RPMI8226 (cell line): Measurements from ENCODE around the gene REV1.
"Not testable (repeated sequence)": the region's sequence is repeated elsewhere in the genome, so short reads cannot be mapped to it uniquely, and the experiment has no call there.

Source experiments
- DNase-seq: peaks from one replicate; pipeline ENCODE4 v3.0.0-alpha.2; 2015

Gene REV1

DNA sequence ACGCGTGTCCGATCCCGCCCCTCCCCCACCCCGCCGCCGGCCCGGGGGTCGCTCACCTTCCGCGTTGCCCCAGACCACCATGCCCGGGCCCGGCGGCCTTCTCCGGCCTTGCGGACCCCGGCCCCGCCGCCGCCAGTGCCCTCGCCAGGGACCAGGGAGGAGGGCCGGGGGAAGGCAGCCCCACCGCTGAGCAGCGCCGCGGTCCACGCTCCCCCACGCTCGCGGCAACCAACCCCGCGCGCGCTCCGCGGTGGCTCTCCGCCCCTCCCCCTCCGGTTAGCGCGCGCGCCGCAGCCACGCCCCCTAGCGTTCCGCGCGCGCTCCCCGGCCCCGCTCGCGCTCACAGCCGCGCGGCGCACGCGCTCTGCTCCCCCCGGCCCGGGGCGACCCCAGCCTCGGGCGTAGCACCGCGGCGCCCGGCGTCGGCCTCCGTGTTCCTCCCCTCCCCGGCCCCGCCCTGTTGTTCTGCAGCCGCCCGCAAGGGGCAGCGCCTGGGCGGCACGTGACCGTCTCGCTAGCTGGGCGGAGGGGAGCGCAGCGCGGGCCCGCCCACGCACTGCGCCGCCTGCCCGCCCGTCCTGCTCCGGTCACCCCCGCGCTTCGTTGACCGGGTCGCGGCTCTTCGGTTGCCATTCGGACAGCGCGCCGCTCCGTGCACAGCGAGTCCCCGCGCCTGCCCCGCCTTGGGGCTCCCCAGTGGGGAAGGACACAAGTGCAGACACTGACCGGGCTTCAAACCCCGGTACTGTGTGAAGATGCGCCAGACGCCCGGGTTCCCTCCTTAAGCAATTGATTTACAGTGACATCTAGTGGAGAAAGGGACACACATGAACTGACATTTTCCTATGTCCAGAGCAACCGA is at the start of gene REV1:
Gene REV1, minus strand, starts transcription at position 257 of the 862 bp plus-strand sequence. CDS start 25,042 bp downstream, outside the sequence.
- peak; percentile 94 for DNase-seq

DNA sequence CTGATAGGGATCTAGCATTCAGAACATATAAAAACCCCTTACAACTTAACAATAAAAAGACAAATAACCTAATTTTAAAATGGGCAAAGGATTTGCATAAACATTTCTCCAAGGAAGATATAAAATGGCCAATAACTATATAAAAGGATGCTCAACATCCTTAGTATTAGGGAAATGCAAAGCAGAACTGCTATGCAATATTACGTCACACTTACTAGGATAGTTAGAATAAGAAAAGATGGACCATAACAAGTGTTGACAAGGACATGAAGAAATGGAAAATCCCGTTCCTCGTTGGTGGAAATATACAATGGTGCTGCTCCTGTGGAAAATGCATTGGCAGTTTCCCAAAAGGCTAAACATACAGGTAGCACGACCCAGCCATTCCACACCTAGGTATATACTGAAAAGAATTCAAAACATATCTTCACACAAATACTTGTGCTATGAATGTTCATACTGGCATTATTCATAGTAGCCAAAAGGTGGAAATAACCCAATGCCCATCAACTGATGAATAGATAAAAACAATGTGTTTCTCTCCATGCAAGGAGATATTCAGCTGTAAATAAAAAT is 48.2 kb upstream of the REV1 start:
- DNase-seq = no peak

DNA sequence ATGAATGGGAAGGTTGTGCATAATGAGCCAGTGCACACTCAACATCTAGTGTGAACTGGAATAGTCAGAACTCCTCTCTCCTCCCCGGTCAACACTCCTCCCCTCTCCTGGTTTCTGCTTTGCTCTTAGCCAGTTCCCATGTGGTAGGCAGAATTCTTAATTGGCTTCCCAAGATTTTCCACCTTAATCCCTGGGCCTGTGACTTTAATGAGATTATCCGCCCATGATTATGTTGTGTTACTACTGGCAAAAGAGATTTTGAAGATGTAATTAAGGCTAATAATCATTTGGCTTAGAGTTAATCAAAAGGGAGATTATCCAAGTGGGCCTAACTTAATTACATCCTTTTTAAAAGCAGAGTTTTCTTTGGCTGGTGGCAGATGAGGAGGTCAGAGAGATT is 34.2 kb upstream of the REV1 start:
- DNase-seq = no peak

DNA sequence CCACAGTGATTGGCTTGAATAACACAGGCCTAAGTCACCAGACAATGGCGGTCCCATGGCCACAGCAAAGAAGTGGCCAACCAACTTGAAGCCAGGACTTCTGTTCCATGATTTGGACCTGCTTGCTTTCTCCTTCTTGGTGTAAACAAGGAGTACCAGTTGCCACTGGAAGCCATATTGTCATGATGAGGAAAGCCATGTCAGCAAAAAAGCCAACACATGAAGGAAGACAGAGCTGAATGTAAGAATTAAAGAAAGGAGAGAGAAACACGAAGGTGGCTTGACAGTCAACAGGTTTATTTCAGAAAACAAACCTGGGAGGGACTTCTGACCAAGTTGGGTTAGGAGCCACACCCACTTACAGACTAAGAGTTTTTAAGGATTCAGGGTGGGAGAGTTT is 32.3 kb upstream of the REV1 start:
- DNase-seq = no peak

DNA sequence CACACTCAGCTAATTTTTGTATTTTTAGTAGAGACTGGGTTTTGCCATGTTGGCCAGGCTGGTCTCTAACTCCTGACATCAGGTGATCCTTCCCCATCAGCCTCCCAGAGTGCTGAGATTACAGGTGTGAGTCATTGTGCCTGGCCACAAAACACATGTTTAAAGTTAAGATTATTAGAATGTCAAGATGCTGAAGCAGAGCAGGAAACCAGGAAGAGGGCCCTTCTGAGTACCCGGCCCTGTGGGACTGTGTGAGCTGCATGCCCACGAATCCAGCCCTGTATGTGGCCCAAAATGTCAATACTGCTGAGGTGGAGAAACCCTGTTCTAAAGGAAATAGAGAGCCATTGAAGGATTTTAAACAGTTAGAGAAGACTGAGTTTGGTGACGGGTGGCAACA is 31.0 kb upstream of the REV1 start:
- DNase-seq = no peak

DNA sequence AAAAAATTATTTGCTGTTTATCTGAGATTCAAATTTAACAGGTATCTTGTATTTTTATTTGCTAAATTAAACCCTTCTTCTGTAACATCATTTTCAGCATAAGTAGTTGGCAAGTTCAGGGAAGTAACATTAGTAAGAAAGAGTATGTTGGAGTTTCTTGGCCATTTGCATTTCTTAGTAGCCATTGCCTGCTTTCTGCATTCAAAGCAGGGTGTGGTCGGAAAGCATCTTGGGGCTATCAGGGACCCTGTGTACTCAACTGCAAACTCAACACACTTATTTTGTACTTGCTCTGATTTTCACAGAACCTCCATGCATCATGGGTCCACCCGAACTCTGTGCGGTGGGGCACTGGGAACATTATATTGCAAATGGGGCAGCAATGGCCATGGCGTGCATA is 30.4 kb upstream of the REV1 start:
- DNase-seq = no peak

- no peak for DNase-seq
Observed at GRCh38 chr2:99514357-99514756, 24.5 kb upstream of the REV1 start.

- DNase-seq = no peak
Observed at GRCh38 chr2:99512181-99512591, 22.4 kb upstream of the REV1 start.

DNA sequence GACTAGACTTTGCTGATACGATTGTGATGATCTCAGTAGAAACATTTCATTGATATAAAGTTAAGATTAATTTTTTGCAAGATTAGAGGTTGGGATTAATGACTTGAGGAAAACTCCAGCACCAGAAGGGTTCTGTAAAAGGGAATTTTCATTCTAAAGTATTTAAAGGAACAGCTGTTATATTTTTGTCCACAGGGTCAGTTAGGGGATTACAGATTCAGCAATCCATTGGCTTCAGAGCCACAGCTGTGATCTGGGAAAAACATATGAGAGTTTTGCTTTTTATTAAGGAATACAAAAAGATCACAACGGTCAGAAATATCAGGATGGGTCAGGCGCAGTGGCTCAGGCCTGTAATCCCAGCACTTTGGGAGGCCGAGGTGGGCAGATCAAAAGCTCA is 19.6 kb upstream of the REV1 start:
- DNase-seq = no peak

- DNase-seq = peak; percentile 6
Observed at GRCh38 chr2:99507937-99508818, 18.4 kb upstream of the REV1 start.

- no peak for DNase-seq
Observed at GRCh38 chr2:99504844-99505584, 15.2 kb upstream of the REV1 start.

DNA sequence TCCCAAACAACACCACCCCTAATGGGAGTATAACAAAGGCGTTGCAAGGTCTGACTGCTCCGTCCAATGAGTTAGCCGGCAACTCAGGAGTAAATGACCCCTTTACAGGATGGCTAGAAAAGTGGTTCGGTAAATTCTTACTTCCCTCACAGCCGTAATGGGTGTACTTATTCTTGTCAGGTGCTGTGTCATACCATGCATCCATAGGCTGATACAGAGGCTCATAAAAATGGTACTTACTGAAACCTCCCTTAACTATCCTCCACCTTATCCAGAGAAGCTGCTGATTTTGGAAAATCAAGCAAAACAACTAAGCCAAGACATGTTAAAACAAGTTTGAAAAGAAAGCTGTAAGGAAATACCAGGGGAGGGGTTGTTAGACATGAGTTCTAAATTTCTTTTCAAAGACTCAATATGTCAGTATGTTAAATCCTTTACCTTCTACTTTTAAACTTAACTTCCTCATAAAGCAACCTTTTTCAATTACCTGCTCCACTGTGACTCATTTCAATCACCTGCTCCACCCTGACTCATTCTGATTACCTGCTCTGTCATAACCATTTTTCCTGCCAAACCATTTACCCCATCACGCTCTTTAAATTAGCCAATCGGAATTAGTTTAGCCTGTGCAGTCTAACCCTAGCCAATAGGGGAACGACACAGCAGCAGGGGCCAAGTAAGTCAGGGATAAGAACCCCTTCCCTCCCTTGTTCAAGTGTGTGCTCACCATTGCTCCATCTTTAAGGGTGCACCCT is 14.0 kb upstream of the REV1 start:
- not testable (repeated sequence) for DNase-seq

DNA sequence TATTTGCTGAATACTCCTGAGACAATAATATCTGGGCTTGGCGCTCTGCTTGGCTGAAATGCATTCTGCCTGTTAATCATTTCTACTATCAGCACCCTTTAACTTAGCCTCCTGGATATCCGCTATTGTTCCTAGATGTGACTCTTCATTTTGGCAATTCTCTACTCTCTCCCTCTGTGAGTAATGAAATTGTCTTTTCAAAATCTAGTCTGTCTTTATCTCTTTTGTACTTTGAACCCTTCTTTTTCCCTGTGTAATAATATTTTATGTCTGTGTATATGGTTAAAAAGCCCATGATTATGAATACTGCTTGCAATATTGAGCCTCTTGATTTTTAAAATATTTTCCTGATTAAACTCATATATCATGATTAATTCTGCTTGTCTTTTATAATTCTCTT is 6.2 kb upstream of the REV1 start:
- DNase-seq = no peak

DNA sequence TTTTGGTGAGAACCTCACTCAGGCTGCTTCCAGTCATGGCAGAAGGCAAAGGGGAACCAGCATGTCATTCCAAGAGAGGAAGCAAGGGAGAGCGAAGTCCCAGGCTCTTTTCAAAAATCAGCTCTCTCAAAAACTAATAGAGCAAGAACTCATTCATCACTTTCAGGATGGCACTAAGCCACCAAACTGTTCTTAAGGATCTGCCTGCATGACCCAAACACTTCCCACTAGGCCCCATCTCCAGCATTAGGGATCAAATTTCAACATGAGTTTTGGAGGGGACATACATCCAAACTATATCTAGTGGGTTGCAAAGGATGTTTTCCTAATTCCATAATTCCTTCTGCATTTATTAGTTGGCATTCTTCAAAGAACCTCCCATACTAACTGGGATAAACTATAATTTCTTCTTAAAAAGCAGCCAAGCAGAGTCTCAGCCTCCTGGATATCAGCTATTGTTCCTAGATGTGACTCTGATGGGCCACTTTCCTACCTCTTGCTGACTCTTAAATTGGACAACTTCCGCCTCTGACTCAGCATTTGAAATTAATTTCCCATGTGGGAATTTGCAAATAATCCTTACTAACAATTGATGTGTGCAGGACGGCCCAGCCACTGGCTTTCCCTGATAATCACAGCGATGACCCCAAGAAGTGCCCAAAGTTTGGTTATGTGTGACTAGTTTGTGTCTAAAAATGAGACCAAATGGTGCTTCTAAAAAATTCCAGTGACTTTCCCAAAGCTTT is 5.5 kb upstream of the REV1 start:
- DNase-seq = no peak

DNA sequence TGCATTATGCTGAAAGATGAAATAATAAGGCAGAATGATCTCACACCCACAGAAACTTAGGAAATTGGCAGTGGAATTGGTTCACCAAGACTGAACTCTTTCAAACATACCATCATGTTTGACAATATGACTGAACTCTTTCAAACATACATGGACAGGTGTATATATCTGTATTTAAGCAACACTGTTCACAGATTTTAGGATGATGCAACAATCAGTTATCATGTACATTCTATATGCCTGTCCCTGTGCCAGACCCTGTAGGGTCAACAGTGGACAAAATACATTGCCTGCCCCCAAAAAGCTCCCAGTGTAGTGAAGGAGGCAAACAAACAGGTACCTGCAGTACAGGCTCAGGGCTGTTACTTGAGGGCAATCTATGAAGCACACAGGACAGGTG is 2.9 kb upstream of the REV1 start:
- no peak for DNase-seq

DNA sequence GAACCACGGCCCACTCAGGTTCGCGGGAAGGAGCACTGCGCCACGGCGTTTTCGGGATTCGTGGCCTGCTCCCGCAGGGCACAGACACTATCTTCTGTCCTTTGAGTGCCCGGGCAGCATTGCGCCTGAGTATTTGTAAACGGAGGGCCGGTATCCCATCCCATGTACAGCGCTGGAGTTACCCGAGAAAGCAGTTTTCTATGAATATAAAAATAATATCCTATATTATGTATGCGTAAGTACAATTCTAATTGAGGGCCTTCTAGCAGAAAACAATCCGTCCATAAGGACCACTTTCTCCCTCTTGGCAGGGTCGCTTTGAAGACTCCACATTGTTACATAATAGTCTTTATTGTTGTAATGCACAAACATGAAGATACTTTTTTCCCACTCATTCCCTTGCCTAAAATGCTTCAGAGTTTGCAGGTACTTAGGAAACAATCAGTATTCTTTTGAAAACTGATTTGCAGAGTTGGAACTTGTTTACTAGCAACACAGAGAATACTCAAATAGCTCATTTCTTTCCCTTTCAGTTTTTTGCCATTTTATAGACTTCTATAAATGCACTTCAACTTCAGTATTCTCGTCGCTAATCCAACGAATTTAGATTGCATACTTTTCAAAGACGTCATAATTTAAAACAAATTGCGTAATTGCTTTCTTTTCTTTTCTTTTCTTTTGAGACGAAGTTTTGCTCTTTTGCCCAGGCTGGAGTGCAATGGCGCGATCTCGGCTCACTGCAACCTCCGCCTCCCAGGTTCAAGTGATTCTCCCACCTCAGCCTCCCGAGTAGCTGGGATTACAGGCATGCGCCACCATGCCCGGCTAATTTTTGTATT is 1.0 kb upstream of the REV1 start:
- DNase-seq = no peak

DNA sequence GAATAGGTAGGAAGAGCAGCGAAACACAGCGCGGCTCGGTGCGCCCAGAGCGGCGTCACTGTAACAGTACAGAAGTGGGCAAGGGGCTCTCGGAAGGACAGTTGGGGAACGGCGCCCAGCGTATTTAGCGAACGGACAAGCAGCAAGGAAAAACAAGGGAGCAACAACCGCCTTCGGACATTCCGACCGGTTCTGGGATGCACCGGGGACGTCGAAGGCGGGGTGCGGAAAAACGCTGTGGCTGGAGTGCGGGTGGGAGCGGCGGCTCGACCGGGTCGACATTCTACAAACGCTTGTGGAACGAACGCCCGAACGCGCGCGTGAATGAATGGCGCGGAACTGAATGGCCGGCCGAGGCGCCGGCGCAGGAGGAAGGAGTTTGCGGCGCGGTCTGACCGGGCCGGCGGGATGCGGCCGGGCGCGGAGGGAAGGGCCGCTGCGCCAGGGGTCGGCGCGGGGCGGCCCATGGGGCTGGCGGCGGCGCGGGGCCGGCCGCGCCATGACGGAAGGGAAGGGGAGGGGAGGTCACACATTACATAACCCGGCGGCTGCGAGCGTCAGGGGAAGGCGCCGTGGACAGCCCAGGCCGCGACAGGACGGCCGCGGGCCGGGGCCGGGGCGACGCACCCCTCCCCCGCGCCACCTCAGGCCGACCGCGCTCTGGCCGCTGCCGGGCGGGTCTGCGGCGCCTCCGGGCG is 605 bp downstream of the REV1 start:
- peak; percentile 68 for DNase-seq

GRCh38 chr2:99488539-99489062 is 1.2 kb downstream of the REV1 start:
- DNase-seq = peak; percentile 41

GRCh38 chr2:99487906-99488305 is 1.9 kb downstream of the REV1 start:
- no peak for DNase-seq
